A549 (cell line): ENCODE results near the gene LOX.

Experiments used
- CEBPB ChIP-seq, 2 experiments: fragments of >200 bp in 1 of 2; sonication (Bioruptor Twin) in 1 of 2; formaldehyde crosslinking in 1 of 2; IDR thresholded peaks; 2 replicates each; pipeline ENCODE4 v1.6.1; 2012 to 2016
- CHD2 ChIP-seq: fragments of 150-350 bp; IDR thresholded peaks from 2 replicates; pipeline ENCODE4 v1.6.1; 2014; ENCODE audit warnings: low read length; ENCODE audit not compliant: partially characterized antibody
- CTCF ChIP-seq: fragments of >200 bp; sonication (Bioruptor Twin); formaldehyde crosslinking; IDR thresholded peaks from 3 replicates; pipeline ENCODE4 v1.5.1; 2016
- EP300 ChIP-seq, 2 experiments: fragments of >200 bp; sonication (Bioruptor Twin); formaldehyde crosslinking; IDR thresholded peaks; 2 replicates in 1 of 2; 3 replicates in 1 of 2; pipeline ENCODE4 v1.6.1; 2016 to 2017
- HOXA7 ChIP-seq: fragments of 250-450 bp; sonication (Bioruptor Pico); IDR thresholded peaks from 2 replicates; pipeline ENCODE4 v1.5.0; 2020; ENCODE audit warnings: mild to moderate bottlenecking, moderate library complexity
- MAFK ChIP-seq: fragments of 450-650 bp; IDR thresholded peaks from 2 replicates; pipeline ENCODE4 v1.6.1; 2014; ENCODE audit not compliant: partially characterized antibody
- POLR2A ChIP-seq: IDR thresholded peaks from 2 replicates; pipeline ENCODE4 v1.6.1; 2012; ENCODE audit warnings: mild to moderate bottlenecking, low read length
- RAD21 ChIP-seq, 2 experiments: fragments of >200 bp in 1 of 2; sonication (Bioruptor Twin) in 1 of 2; formaldehyde crosslinking in 1 of 2; IDR thresholded peaks in 1 of 2; conservative IDR thresholded peaks in 1 of 2; 2 replicates in 1 of 2; 3 replicates in 1 of 2; pipeline ENCODE4 v1.6.1; 2012 to 2018; ENCODE audit warnings: inconsistent platforms in 1 of 2
- RCOR1 ChIP-seq: fragments of 150-350 bp; IDR thresholded peaks from 2 replicates; pipeline ENCODE4 v1.6.1; 2014; ENCODE audit warnings: antibody characterized with exemption, low read length, low read depth
- SMC3 ChIP-seq: fragments of >200 bp; sonication (Bioruptor Twin); formaldehyde crosslinking; IDR thresholded peaks from 3 replicates; pipeline ENCODE4 v1.6.1; 2018; ENCODE audit warnings: inconsistent platforms
- ZFP36 ChIP-seq: fragments of 450-650 bp; IDR thresholded peaks from 2 replicates; pipeline ENCODE4 v1.6.1; 2014; ENCODE audit warnings: borderline replicate concordance; ENCODE audit not compliant: partially characterized antibody

DNA sequence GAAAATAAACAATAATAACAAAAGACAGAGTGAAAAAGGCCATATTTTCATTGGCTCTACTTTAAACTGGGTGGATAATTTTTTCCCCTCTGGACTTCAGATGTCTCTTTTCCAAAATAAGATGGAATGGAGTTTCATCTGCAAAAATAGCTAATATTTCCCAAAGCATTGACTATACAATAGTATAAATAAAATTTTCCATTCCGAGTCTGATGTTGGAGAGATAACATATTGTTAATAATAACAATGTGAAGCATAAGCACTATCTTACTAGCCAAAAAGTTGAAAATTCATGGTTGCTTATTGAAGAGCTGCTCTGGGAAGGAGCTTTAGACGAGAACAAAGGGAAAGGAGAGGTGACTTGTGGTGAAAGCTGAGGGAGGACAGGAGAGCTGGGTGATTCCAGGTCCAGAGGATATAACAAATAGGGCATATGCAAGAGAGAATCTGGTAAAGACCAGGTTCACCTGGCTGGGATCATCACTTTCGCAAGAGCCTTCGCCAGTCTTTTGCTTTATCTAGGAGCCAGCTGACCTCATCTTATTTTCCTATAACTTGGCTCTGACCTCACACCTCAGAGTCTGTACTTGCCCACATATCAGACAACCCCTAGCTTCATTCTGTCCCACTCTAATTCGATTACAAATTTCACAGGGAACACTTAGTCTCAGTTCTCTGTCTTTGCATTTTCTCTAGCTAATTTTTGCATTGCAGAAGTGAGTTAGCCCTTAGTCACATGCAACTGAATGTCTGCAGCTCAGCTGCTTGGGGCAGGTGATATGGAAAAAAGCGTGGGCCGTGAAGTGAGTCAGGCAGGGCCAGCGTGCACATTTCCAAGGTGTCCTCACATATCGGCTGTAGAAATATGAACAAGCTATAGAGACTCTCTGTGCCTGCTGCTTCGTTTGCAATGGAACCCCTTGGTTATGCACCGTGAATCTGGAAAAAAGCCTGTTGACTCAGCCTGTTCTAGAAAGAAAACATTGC, 43.7 kb upstream of the LOX start:
- no peak for TF ChIP-seq CEBPB (IDR thresholded peaks at IDR 0.05)
- no peak for TF ChIP-seq ZFP36
- TF ChIP-seq RCOR1, result no peak
- no peak for TF ChIP-seq CTCF
- TF ChIP-seq EP300 (IDR thresholded peaks at IDR 0.05), result no peak
- no peak for TF ChIP-seq MAFK
- no peak for TF ChIP-seq CHD2
- TF ChIP-seq RAD21 (conservative IDR thresholded peaks at IDR 0.05 in 1 of 2, IDR thresholded peaks at IDR 0.05 in 1 of 2), result no peak
- no peak for TF ChIP-seq SMC3
- no peak for TF ChIP-seq HOXA7 (CRISPR knock-in tag)
- no peak for TF ChIP-seq POLR2A
